ENCODE results near the gene EML4.
"Not testable (repeated sequence)": the region's sequence is repeated elsewhere in the genome, so short reads cannot be mapped to it uniquely, and the experiment has no call there.

The EML4 gene

DNA sequence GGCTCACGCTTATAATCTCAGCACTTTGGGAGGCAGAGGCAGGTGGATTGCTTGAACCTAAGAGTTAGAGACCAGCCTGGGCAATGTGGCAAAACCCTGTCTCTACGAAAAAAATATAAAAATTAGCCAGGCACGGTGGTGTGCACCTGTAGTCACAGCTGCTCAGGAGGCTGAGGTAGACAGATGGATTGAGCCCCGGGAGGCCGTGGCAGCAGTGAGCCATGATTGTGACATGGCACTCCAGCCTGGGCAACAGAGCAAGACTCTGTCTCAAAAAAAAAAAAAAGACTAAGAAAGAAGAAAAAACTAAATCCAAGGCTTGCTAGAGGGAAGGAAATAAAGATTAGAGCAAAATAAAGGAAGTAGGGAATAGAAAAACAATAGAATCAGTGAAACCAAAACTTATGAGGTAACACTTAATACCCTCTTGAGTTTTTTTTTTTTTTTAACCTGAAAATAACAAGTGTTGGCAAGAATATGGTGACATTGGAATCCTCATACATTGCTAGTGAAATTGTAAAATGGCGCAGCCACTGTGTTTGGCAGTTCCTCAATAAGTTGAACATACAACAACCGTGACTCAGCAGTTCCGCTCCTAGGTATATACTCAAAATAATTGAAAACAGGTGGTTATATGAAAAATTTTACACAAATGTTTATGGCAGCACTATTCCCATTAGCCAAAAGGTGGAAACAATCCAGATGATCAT lies 85.2 kb downstream of the EML4 start:
- Mint-ChIP-seq H3K27me3 (no peaks in the 10 kb centered on the region), H3K4me1 (ENCODE audit: low read depth) (peaks cover 73% of the 10 kb centered on the region), H3K27ac (peak overlapping the region; percentile 69), H3K36me3 (ENCODE audit: low read depth) (peaks cover 58% of the 10 kb centered on the region), H3K9me3 (peaks cover 9% of the 10 kb centered on the region), H3K4me3 (no peak overlapping the region)

DNA sequence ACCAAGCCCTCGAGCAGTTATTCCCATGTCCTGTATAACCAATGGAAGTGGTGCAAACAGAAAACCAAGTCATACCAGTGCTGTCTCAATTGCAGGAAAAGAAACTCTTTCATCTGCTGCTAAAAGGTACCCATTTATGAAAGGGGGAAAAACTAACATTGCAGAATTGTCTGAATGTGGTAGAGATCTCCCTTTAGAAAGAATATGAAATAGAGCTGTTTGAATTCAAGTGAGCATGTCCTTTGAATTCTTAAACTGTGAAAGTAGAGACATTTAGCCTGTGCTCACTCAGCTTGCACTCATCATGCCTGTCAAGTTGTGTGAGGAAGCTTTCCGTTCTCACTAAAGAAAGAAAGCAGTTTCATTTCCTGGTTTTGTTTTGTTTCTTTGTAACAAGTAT lies 87.4 kb downstream of the EML4 start:
- peaks cover 48% of the 10 kb centered on the region for H3K36me3 Mint-ChIP-seq (ENCODE audit: low read depth)
- H3K27ac Mint-ChIP-seq, result peak overlapping the region; percentile 49
- peaks cover 9% of the 10 kb centered on the region for H3K9me3 Mint-ChIP-seq
- peaks cover 54% of the 10 kb centered on the region for H3K4me1 Mint-ChIP-seq (ENCODE audit: low read depth)
- H3K4me3 Mint-ChIP-seq, result no peak overlapping the region
- no peaks in the 10 kb centered on the region for H3K27me3 Mint-ChIP-seq

DNA sequence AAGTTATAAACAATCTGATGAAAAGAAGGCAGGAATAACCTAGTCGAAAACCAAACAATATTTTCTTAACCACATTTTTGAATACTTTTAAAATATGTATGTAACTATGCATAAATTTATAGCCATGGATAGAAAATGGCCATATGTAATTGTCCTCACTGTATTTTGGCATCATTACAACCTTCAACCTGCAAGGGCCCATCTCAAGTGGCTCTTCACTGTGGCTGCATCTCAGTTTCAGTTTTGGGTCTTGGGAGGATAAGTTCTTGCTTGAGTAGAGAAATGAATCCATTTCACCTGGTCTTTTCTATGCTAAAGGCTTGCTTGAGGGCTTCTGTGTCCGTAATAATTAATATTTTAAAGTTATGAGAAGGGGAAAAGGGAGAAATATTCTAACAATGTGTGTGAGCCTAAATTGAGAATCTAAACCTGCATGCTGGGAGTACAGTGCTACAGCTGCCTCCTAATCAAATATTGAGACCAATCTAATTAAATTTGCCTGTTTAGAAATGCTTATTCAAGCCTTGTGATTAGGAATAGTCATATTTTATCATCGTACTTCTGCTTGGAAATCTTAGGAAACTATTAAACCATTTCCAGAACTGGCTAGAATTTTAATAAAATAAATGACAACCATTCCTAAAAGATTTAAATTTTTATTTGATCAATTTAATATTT lies 92.5 kb downstream of the EML4 start:
- Mint-ChIP-seq H3K36me3 (ENCODE audit: low read depth) (peaks cover 36% of the 10 kb centered on the region), H3K27ac (no peak overlapping the region), H3K4me1 (ENCODE audit: low read depth) (peaks cover 7% of the 10 kb centered on the region), H3K9me3 (no peaks in the 10 kb centered on the region), H3K4me3 (no peak overlapping the region), H3K27me3 (no peaks in the 10 kb centered on the region)

DNA sequence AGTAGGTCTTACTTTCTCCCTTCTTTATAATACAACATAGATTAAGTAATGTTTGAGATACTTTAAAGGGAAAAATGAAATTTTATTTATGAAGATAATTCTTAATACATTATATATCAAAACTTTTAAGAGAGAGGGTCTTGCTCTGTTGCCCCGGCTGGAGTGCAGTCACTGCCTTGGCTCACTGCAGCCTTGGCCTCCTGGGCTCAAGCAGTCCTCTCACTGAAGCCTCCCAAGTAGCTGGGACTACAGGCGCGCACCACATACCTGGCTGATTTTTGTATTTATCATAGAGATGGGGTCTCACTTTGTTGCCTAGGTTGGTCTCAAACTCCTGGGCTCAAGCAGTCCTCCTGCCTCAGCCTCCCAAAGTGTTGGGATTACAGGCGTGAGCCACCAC lies 97.1 kb downstream of the EML4 start:
- Mint-ChIP-seq H3K9me3 (no peaks in the 10 kb centered on the region), H3K36me3 (ENCODE audit: low read depth) (peaks cover 42% of the 10 kb centered on the region), H3K4me1 (ENCODE audit: low read depth) (peaks cover 13% of the 10 kb centered on the region), H3K4me3 (no peak overlapping the region), H3K27me3 (no peaks in the 10 kb centered on the region), H3K27ac (no peak overlapping the region)

- H3K9me3 Mint-ChIP-seq, result no peaks in the 10 kb centered on the region
- H3K4me3 Mint-ChIP-seq, result no peak overlapping the region
- H3K27me3 Mint-ChIP-seq, result no peaks in the 10 kb centered on the region
- H3K4me1 Mint-ChIP-seq (ENCODE audit: low read depth), result peaks cover 13% of the 10 kb centered on the region
- peaks cover 35% of the 10 kb centered on the region for H3K36me3 Mint-ChIP-seq (ENCODE audit: low read depth)
- no peak overlapping the region for H3K27ac Mint-ChIP-seq
Measured at GRCh38 chr2:42267530-42267929, 98.4 kb downstream of the EML4 start.

GRCh38 chr2:42268528-42269151 lies 99.5 kb downstream of the EML4 start:
- Mint-ChIP-seq H3K4me3 (no peak overlapping the region), H3K9me3 (no peaks in the 10 kb centered on the region), H3K27me3 (no peaks in the 10 kb centered on the region), H3K27ac (peak overlapping the region; percentile 45), H3K36me3 (ENCODE audit: low read depth) (peaks cover 32% of the 10 kb centered on the region), H3K4me1 (ENCODE audit: low read depth) (peaks cover 13% of the 10 kb centered on the region)

DNA sequence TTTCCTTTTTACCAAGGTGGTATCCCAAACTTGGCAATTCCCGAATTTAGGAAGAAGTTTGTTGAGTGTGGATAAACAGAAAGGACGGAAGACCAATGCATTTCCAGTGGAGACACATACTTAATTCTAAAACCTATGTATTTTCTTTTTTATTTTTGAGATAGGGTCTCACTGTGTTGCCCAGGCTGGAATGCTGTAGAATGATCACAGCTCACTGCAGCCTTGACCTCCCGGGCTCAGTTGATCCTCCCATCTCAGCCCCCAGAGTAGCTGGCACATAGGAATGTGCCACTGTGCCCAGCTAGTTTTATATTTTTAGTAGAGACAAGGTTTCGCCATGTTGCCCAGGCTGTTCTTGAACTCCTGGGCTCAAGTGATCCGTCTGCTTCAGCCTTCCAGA lies 101.6 kb downstream of the EML4 start:
- Mint-ChIP-seq H3K9me3 (no peaks in the 10 kb centered on the region), H3K36me3 (ENCODE audit: low read depth) (peaks cover 28% of the 10 kb centered on the region), H3K27me3 (no peaks in the 10 kb centered on the region), H3K4me3 (no peak overlapping the region), H3K27ac (no peak overlapping the region), H3K4me1 (ENCODE audit: low read depth) (peaks cover 13% of the 10 kb centered on the region)

DNA sequence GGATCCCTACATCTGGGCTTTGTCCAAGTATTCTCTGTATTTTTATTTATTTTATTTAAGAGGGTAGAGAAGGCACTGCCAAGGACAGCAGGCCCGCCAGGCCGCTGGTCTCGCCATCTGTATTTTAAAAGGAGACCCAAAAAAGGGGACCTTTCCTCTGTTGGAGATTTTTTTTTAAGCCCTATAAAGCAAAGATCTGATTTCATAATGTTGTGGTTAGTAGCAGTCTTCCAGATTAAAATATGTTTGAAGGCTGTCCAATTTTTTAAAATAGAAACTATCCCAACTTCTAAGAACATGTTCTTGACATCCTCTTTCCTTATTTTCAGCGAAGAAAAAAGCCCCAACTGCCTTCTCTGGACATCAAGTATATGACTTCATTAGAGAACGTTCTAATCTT lies 102.1 kb downstream of the EML4 start:
- H3K27ac Mint-ChIP-seq, H3K9me3 Mint-ChIP-seq, H3K4me3 Mint-ChIP-seq, H3K27me3 Mint-ChIP-seq: not testable (repeated sequence)
- H3K36me3 Mint-ChIP-seq (ENCODE audit: low read depth), result peaks cover 27% of the 10 kb centered on the region
- H3K4me1 Mint-ChIP-seq (ENCODE audit: low read depth), result peaks cover 13% of the 10 kb centered on the region

GRCh38 chr2:42274863-42275262 lies 105.7 kb downstream of the EML4 start:
- Mint-ChIP-seq H3K9me3 (no peaks in the 10 kb centered on the region), H3K27me3 (no peaks in the 10 kb centered on the region), H3K4me1 (ENCODE audit: low read depth) (no peaks in the 10 kb centered on the region), H3K4me3 (no peak overlapping the region), H3K36me3 (ENCODE audit: low read depth) (peaks cover 35% of the 10 kb centered on the region), H3K27ac (no peak overlapping the region)

DNA sequence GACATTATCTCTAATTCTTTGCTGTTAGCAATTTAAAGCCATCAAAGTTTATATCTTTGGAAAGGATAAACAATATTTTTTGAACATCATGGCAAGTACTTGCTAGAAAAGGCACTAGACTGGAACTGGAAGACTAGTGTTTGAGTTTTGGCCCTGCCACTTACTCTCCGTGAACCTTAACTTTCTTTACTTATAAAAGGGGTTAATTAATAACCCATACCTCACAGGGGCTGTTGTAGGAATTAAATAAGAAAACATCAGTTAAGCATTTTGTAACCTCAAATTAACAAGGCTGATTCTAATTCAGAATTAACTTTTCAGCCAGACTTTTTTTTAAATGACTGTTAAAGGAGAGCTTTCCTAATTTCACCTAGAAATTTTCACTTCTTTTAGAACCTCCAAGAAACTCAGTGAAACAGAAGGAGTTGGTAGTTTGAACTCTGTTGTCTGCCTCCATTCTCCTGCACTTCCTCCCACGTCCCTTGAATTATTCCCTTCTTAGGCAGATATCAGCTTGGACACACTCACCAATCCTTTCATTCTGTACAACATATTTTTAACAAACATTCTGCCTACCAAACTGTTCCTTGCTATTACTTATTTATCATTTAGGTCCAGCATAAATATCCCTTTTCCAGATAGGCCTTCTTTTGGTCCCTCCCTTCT lies 112.4 kb downstream of the EML4 start:
- Mint-ChIP-seq H3K4me3 (no peak overlapping the region), H3K36me3 (ENCODE audit: low read depth) (peaks cover 59% of the 10 kb centered on the region), H3K9me3 (no peaks in the 10 kb centered on the region), H3K27me3 (no peaks in the 10 kb centered on the region), H3K4me1 (ENCODE audit: low read depth) (peaks cover 5% of the 10 kb centered on the region), H3K27ac (no peak overlapping the region)

DNA sequence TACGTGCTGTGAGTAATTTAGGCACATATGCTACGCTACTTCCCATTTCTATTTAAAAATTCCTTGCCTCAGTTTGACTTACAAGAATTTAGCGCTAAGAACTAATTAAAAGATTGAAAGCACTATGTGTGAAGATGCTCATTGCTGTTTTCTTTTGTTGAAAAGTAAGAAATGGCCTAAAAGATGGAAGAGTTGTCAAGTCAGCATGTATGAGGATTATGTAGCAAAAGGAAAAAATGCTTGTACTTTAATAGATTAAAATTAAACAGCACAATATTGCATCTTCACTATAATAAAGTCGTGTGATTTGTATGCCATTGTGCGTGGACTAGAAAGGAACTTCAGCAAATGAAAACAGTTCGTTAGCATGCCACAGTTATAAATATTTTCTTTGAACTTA lies 114.9 kb downstream of the EML4 start:
- peak overlapping the region; percentile 1 for H3K27ac Mint-ChIP-seq
- peaks cover 54% of the 10 kb centered on the region for H3K36me3 Mint-ChIP-seq (ENCODE audit: low read depth)
- H3K9me3 Mint-ChIP-seq, result no peaks in the 10 kb centered on the region
- peaks cover 21% of the 10 kb centered on the region for H3K4me1 Mint-ChIP-seq (ENCODE audit: low read depth)
- H3K27me3 Mint-ChIP-seq, result no peaks in the 10 kb centered on the region
- no peak overlapping the region for H3K4me3 Mint-ChIP-seq

DNA sequence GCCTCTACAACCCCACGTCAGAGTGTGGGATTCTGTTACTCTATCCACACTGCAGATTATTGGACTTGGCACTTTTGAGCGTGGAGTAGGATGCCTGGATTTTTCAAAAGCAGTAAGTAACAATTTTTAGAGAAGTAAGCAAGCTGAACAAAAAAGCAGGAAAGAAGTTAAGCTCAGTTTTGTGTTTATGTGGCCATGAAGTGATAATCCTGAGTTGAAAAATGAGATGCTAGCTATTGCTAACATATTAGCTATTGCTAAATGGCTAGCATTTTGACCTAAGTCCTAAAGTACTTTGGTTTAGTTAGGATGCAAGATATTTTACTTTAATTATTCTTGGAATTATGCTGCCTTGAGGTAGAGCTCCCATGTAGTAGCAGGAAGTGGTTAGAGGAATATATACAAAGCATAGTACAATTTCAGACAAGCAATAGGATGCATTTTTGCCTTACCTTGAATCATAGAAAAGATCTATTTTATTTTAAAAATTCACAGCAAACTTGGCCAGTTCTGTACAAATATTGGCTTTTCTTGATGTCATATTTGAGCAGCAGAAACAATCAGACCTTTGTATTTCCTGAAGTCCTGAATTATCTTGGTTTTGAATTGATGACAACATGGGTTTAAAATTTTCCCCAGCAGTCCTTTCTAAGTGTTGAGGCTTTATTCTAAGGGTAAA lies 117.3 kb downstream of the EML4 start:
- Mint-ChIP-seq H3K4me3 (no peak overlapping the region), H3K4me1 (ENCODE audit: low read depth) (peaks cover 27% of the 10 kb centered on the region), H3K9me3 (no peaks in the 10 kb centered on the region), H3K27me3 (no peaks in the 10 kb centered on the region), H3K36me3 (ENCODE audit: low read depth) (peaks cover 56% of the 10 kb centered on the region), H3K27ac (no peak overlapping the region)

GRCh38 chr2:42288811-42289210 lies 119.7 kb downstream of the EML4 start:
- H3K4me1 Mint-ChIP-seq (ENCODE audit: low read depth), result peaks cover 27% of the 10 kb centered on the region
- H3K27ac Mint-ChIP-seq, result no peak overlapping the region
- H3K36me3 Mint-ChIP-seq (ENCODE audit: low read depth), result peaks cover 55% of the 10 kb centered on the region
- no peak overlapping the region for H3K4me3 Mint-ChIP-seq
- no peaks in the 10 kb centered on the region for H3K9me3 Mint-ChIP-seq
- no peaks in the 10 kb centered on the region for H3K27me3 Mint-ChIP-seq

- Mint-ChIP-seq H3K36me3 (ENCODE audit: low read depth) (peaks cover 54% of the 10 kb centered on the region), H3K9me3 (no peaks in the 10 kb centered on the region), H3K27me3 (no peaks in the 10 kb centered on the region), H3K27ac (peak overlapping the region; percentile 47), H3K4me3 (no peak overlapping the region), H3K4me1 (ENCODE audit: low read depth) (peaks cover 27% of the 10 kb centered on the region)
Measured at GRCh38 chr2:42289222-42289621, 120.1 kb downstream of the EML4 start.

DNA sequence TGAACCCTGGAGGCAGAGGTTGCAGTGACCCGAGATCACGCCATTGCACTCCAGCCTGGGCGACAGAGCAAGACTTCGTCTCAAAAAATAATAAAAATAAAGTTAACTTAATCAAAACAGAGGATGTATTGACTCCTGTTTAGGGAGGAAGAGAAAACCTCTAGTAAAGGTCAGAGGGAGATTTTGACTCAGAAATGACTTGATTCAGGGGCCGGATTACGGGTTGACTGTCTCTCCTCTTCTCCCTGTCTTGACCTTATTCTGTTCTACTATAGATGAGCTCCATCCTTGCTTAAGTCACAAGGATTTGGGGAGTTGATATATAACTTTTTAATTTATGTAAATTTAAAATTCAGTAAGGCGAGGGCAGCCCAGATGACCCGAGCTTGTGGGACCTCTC lies 120.9 kb downstream of the EML4 start:
- no peak overlapping the region for H3K27ac Mint-ChIP-seq
- H3K36me3 Mint-ChIP-seq (ENCODE audit: low read depth), result peaks cover 58% of the 10 kb centered on the region
- no peak overlapping the region for H3K4me3 Mint-ChIP-seq
- no peaks in the 10 kb centered on the region for H3K9me3 Mint-ChIP-seq
- H3K27me3 Mint-ChIP-seq, result no peaks in the 10 kb centered on the region
- H3K4me1 Mint-ChIP-seq (ENCODE audit: low read depth), result peaks cover 27% of the 10 kb centered on the region

Measured in stimulated activated naive CD8-positive, alpha-beta T cell treated with anti-CD3 and anti-CD28 coated beads, Interleukin-15, Interleukin-2, amounts not matched to agents 100 ng/mL and 50 ng/mL, for 24 hours (primary cell).